H1 (cell line): ENCODE results near the gene XK.

ENCODE experiments used
- EGR1 ChIP-seq: IDR thresholded peaks from 2 replicates; pipeline ENCODE4 v1.6.1; 2011; ENCODE audit warnings: low read depth, low read length, borderline replicate concordance
- EZH2 ChIP-seq: fragments of 200-600 bp; sonication (generic); IDR thresholded peaks from 2 replicates; pipeline ENCODE4 v1.7.1; 2012; ENCODE audit warnings: low read depth, mild to moderate bottlenecking, moderate library complexity, low read length, inconsistent platforms; ENCODE audit not compliant: severe bottlenecking
- POLR2A ChIP-seq, 2 experiments: IDR thresholded peaks; 1 replicate in 1 of 2; 2 replicates in 1 of 2; pipeline ENCODE4 v1.6.1; 2011; ENCODE audit warnings: low read depth in 2 of 2, low read length in 2 of 2, mild to moderate bottlenecking in 2 of 2; ENCODE audit errors: control extremely low read depth in 1 of 2
- POLR2AphosphoS5 ChIP-seq: IDR thresholded peaks from 2 replicates; pipeline ENCODE4 v1.6.1; 2011; ENCODE audit warnings: low read depth, low read length
- RBBP5 ChIP-seq: IDR thresholded peaks from 2 replicates; pipeline ENCODE4 v1.7.1; 2012; ENCODE audit warnings: low read depth, mild to moderate bottlenecking, inconsistent platforms, low read length, moderate library complexity, borderline replicate concordance
- RNF2 ChIP-seq: fragments of 200-900, 300-1000 bp; sonication (generic); IDR thresholded peaks from 2 replicates; pipeline ENCODE4 v1.7.1; 2016; ENCODE audit warnings: borderline replicate concordance, low read depth, mild to moderate bottlenecking, antibody characterized with exemption, low read length; ENCODE audit not compliant: poor library complexity, severe bottlenecking; ENCODE audit errors: missing control alignments
- RXRA ChIP-seq: IDR thresholded peaks from 2 replicates; pipeline ENCODE4 v1.6.1; 2011; ENCODE audit warnings: low read depth, mild to moderate bottlenecking, low read length, moderate library complexity; ENCODE audit not compliant: insufficient read depth
- SP1 ChIP-seq: IDR thresholded peaks from 2 replicates; pipeline ENCODE4 v1.6.1; 2011; ENCODE audit warnings: low read depth, low read length
- TF ChIP-seq, protein P1 (sequence below), 3 experiments: IDR thresholded peaks; 1 replicate in 2 of 3; 2 replicates in 1 of 3; pipeline versions ENCODE4 v1.5.1 to v1.6.1; 2011; ENCODE audit warnings: low read length in 3 of 3, mild to moderate bottlenecking in 3 of 3, inconsistent platforms in 2 of 3, low read depth in 1 of 3, moderate library complexity in 1 of 3; ENCODE audit not compliant: insufficient read depth in 1 of 3; ENCODE audit errors: control extremely low read depth in 1 of 3
- TF ChIP-seq, protein P2 (sequence below): IDR thresholded peaks from 2 replicates; pipeline ENCODE4 v1.6.1; 2011; ENCODE audit warnings: low read length, improper control_type of control experiment
- TF ChIP-seq, protein P3 (sequence below): IDR thresholded peaks from 2 replicates; pipeline ENCODE4 v1.6.1; 2012; ENCODE audit warnings: inconsistent platforms

DNA sequence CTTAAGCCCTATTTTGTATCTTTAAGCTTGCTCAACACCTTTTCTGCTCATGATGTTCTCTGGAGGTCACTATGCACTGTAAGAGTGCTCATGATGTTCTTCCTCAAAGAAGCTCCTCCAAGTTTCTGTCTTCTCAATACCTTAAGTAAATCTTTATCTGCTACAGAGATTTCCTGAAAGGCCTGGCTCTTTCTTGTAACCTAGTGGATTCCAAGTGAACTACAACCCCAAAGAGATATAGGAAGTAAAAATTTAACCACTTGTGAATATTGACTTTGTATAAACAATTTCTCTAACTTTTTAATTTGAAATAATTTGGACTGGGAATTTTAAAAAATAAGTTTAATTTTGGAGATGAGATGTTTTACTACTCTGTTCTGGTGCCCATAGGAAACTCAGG, 39.3 kb upstream of the XK start:
- TF ChIP-seq, protein P1, sequence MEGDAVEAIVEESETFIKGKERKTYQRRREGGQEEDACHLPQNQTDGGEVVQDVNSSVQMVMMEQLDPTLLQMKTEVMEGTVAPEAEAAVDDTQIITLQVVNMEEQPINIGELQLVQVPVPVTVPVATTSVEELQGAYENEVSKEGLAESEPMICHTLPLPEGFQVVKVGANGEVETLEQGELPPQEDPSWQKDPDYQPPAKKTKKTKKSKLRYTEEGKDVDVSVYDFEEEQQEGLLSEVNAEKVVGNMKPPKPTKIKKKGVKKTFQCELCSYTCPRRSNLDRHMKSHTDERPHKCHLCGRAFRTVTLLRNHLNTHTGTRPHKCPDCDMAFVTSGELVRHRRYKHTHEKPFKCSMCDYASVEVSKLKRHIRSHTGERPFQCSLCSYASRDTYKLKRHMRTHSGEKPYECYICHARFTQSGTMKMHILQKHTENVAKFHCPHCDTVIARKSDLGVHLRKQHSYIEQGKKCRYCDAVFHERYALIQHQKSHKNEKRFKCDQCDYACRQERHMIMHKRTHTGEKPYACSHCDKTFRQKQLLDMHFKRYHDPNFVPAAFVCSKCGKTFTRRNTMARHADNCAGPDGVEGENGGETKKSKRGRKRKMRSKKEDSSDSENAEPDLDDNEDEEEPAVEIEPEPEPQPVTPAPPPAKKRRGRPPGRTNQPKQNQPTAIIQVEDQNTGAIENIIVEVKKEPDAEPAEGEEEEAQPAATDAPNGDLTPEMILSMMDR (IDR thresholded peaks at IDR 0.05; ENCODE audit: control extremely low read depth in 1 of 3, insufficient read depth in 1 of 3, low read depth in 1 of 3, low read length in 3 of 3), result no peak
- TF ChIP-seq RXRA (no peak), RNF2 (no peak), EGR1 (no peak), POLR2A (IDR thresholded peaks at IDR 0.05; ENCODE audit: control extremely low read depth in 1 of 2, low read depth in 2 of 2, low read length in 2 of 2) (no peak), EZH2 (no peak), POLR2AphosphoS5 (no peak), SP1 (no peak), RBBP5 (no peak)
- TF ChIP-seq, protein P2, sequence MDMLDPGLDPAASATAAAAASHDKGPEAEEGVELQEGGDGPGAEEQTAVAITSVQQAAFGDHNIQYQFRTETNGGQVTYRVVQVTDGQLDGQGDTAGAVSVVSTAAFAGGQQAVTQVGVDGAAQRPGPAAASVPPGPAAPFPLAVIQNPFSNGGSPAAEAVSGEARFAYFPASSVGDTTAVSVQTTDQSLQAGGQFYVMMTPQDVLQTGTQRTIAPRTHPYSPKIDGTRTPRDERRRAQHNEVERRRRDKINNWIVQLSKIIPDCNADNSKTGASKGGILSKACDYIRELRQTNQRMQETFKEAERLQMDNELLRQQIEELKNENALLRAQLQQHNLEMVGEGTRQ, result no peak
- TF ChIP-seq, protein P3, sequence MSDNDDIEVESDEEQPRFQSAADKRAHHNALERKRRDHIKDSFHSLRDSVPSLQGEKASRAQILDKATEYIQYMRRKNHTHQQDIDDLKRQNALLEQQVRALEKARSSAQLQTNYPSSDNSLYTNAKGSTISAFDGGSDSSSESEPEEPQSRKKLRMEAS, result no peak
